AG08396 (cell line): ENCODE measurements around the gene MBOAT1.

Experiments used
- DNase-seq: peaks from one replicate; pipeline ENCODE4 v3.0.0; 2012; ENCODE audit warnings: low spot score, mixed read lengths

Gene MBOAT1

GRCh38 chr6:20098267-20098876 is 113.9 kb downstream of the MBOAT1 start:
- no peak for DNase-seq

GRCh38 chr6:20096536-20096935 is 115.7 kb downstream of the MBOAT1 start:
- DNase-seq: no peak

GRCh38 chr6:20095436-20095835 is 116.8 kb downstream of the MBOAT1 start:
- no peak for DNase-seq

- DNase-seq: peak; percentile 34
Observed at GRCh38 chr6:20092071-20092566, 120.2 kb downstream of the MBOAT1 start.

GRCh38 chr6:20086992-20087391 is 125.3 kb downstream of the MBOAT1 start:
- DNase-seq: no peak

GRCh38 chr6:20085817-20086216 is 126.5 kb downstream of the MBOAT1 start:
- DNase-seq: no peak

GRCh38 chr6:20084411-20084810 is 127.9 kb downstream of the MBOAT1 start:
- no peak for DNase-seq

GRCh38 chr6:20071998-20072397 is 140.3 kb downstream of the MBOAT1 start:
- DNase-seq: no peak

GRCh38 chr6:20070047-20070446 is 142.2 kb downstream of the MBOAT1 start:
- no peak for DNase-seq

GRCh38 chr6:20069021-20069522 is 143.2 kb downstream of the MBOAT1 start:
- DNase-seq: no peak

GRCh38 chr6:20068421-20068988 is 143.8 kb downstream of the MBOAT1 start:
- no peak for DNase-seq

- DNase-seq: no peak
Observed at GRCh38 chr6:20061952-20062351, 150.3 kb downstream of the MBOAT1 start.

- DNase-seq: no peak
Observed at GRCh38 chr6:20060252-20060651, 152.0 kb downstream of the MBOAT1 start.

- no peak for DNase-seq
Observed at GRCh38 chr6:20058912-20059311, 153.4 kb downstream of the MBOAT1 start.

GRCh38 chr6:20058121-20058905 is 154.0 kb downstream of the MBOAT1 start:
- DNase-seq: no peak

- DNase-seq: peak; percentile 46
Observed at GRCh38 chr6:20056350-20056992, 155.8 kb downstream of the MBOAT1 start.

- DNase-seq: no peak
Observed at GRCh38 chr6:20055916-20056315, 156.4 kb downstream of the MBOAT1 start.
